PFSK-1 (cell line): Measurements from ENCODE around the gene TEX44.

Source experiments
- FOXP2 ChIP-seq: optimal IDR thresholded peaks from 2 replicates; pipeline ENCODE3; 2011; ENCODE audit warnings: borderline replicate concordance, control low read depth, inconsistent platforms; ENCODE audit not compliant: insufficient read depth; ENCODE audit errors: extremely low read length, extremely low read depth
- POLR2AphosphoS5 ChIP-seq: IDR thresholded peaks from 2 replicates; pipeline ENCODE4 v1.6.1; 2012; ENCODE audit warnings: low read depth, mild to moderate bottlenecking, control low read depth, low read length, moderate library complexity
- REST ChIP-seq, 2 experiments: IDR thresholded peaks; 2 replicates each; pipeline versions ENCODE4 v1.6.1 to v1.8.0; 2011 to 2012; ENCODE audit warnings: low read depth in 2 of 2, low read length in 2 of 2, control low read depth in 1 of 2, inconsistent platforms in 1 of 2, mild to moderate bottlenecking in 1 of 2, moderate library complexity in 1 of 2; ENCODE audit not compliant: insufficient read depth in 1 of 2
- SIN3A ChIP-seq: IDR thresholded peaks from 2 replicates; pipeline ENCODE4 v1.6.1; 2012; ENCODE audit warnings: mild to moderate bottlenecking, low read length, moderate library complexity, borderline replicate concordance; ENCODE audit not compliant: insufficient read depth
- TAF1 ChIP-seq: IDR thresholded peaks from 2 replicates; pipeline ENCODE4 v1.6.1; 2012; ENCODE audit warnings: low read length, control low read depth, borderline replicate concordance; ENCODE audit not compliant: insufficient read depth

Gene TEX44

GRCh38 chr2:231576465-231576864 is 16.2 kb upstream of the TEX44 start:
- TF ChIP-seq POLR2AphosphoS5 (no peak), FOXP2 (no peak), SIN3A (no peak), REST (IDR thresholded peaks at IDR 0.05; ENCODE audit: insufficient read depth in 1 of 2, low read depth in 2 of 2, low read length in 2 of 2) (no peak), TAF1 (no peak)

DNA sequence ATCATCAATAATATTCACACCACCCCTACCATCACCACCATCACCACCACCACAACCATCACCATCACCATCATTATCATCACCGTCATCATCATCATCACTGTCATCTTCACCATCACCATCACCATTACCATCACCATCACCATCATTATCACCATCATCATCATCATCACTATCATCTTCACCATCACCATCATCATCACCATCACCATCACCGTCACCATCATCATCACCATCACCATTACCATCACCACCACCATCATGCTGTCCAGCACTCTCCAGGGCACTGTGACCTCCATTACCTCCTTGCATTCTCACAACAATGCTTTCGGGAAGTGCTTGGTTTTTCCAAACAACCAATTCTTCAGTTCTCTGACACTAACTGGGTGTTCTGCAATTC is 13.1 kb upstream of the TEX44 start:
- no peak for TF ChIP-seq REST (IDR thresholded peaks at IDR 0.05; ENCODE audit: insufficient read depth in 1 of 2, low read depth in 2 of 2, low read length in 2 of 2)
- no peak for TF ChIP-seq FOXP2
- no peak for TF ChIP-seq SIN3A
- no peak for TF ChIP-seq POLR2AphosphoS5
- TF ChIP-seq TAF1 = no peak

DNA sequence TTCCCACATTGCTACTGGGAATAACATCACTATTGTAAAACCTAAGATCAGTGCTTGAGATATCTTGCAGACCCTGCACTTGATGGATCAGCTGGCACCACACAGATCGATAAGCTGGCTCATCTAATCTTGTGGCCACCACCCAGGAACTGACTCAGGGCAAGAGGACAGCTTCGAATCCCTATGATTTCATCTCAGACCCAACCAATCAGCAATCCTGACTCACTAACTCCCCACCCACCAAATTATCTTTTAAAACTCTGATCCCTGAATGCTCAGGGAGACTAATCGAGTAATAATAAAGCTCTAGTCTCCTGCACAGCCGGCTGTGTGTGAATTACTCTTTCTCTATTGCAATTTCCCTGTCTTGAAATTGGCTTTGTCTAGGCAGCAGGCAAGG is 11.3 kb upstream of the TEX44 start:
- TF ChIP-seq TAF1 (no peak), FOXP2 (no peak), SIN3A (no peak), REST (IDR thresholded peaks at IDR 0.05; ENCODE audit: insufficient read depth in 1 of 2, low read depth in 2 of 2, low read length in 2 of 2) (no peak), POLR2AphosphoS5 (no peak)

DNA sequence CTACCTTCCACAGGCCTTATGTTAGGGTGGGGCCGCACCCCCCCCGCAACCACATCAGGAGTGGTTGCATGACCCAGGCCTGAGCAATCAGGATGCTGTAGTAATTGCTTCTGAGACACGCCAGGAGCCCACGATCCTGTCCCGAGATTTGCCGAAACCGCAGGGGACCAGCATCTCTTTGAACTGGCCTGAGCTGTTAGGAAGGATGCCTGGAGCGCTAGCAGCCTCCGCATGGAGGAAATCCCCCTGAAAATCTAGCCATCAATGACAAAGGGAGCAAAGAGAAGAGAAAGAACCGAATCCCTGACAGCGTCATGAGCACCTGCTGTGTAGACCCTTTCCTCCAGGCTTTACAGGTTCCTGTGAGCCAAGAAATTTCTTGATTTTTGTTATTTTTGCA is 8.7 kb upstream of the TEX44 start:
- TF ChIP-seq TAF1 = no peak
- TF ChIP-seq POLR2AphosphoS5 = no peak
- no peak for TF ChIP-seq SIN3A
- TF ChIP-seq FOXP2 = no peak
- TF ChIP-seq REST (IDR thresholded peaks at IDR 0.05; ENCODE audit: insufficient read depth in 1 of 2, low read depth in 2 of 2, low read length in 2 of 2) = no peak

DNA sequence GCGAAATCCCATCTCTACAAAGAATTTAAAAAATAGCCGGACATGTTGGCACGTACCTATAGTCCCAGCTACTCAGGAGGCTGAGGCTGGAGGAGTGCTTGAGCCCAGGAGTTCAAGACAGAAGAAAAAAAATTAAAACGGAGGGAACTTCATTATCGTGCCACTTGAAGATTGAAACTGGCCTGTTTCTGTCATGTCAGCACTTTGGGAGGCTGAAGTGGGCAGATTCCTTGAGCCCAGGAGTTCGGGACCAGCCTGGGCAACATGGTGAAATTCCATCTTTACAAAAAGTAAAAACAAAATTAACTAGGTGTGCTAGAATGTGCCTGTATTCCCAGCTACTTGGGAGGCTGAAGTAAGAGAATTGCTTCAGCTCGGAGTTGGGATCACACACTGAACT is 3.0 kb upstream of the TEX44 start:
- TF ChIP-seq TAF1 (no peak), FOXP2 (no peak), POLR2AphosphoS5 (no peak), SIN3A (no peak), REST (IDR thresholded peaks at IDR 0.05; ENCODE audit: insufficient read depth in 1 of 2, low read depth in 2 of 2, low read length in 2 of 2) (no peak)
